Pancreas (tissue), 10 donors: Measurements from ENCODE around the gene DOCK10. TPM values are rescaled to one million over a fixed set of nuclear protein-coding genes. Genes with fewer than 3 reads are reported as not detected.

Source experiments
- ATAC-seq, 4 donors: fragments of 200-7000 bp; cut with Tn5 transposase; one replicate each; pipeline versions ENCODE4 v1.8.0 to v1.9.1; 2020; ENCODE audit warnings: mild to moderate bottlenecking in 4 of 4, moderate library complexity in 4 of 4
- DNase-seq, 6 donors: peaks; one replicate each; pipeline ENCODE4 v3.0.0-alpha.2; 2020
- FAIRE-seq: peaks from 2 replicates; lab custom pipeline; 2012; peaks lifted over from hg19 to GRCh38; lab: Jason Lieb, UNC
- H3K27ac ChIP-seq, 4 donors: fragments of 200-600 bp; sonication (generic); 1 replicate in 3 of 4; 2 replicates in 1 of 4; pipeline versions ENCODE4 v1.5.0 to v1.8.0; 2020
- H3K27me3 ChIP-seq, 4 donors: fragments of 200-600 bp; one replicate each; pipeline ENCODE4 v1.8.0; 2021
- H3K36me3 ChIP-seq, 3 donors: fragments of 200-600 bp; sonication (generic) in 1 of 3; one replicate each; pipeline versions ENCODE4 v1.5.0 to v1.8.0; 2020 to 2021
- H3K4me1 ChIP-seq, 3 donors: fragments of 200-600 bp; one replicate each; pipeline ENCODE4 v1.8.0; 2021
- H3K4me3 ChIP-seq, 4 donors: fragments of 200-600 bp; sonication (generic) in 2 of 4; one replicate each; pipeline versions ENCODE4 v1.5.0 to v1.8.0; 2020 to 2021
- H3K9me3 ChIP-seq, 4 donors: fragments of 200-600 bp; one replicate each; pipeline ENCODE4 v1.8.0; 2021
- WGBS, 2 donors: extraction: QIAGEN DNeasy Blood & Tissue Kit; methylation state at CpG; one replicate each; pipeline ENCODE4 v1.1.7; 2013; 5-methylcytosine and 5-hydroxymethylcytosine counted together
- intact Hi-C, 3 donors: fragments of 100-400 bp; cut with DNase I; formaldehyde crosslinking; loops; one replicate each; pipeline versions ENCODE4 v1.11.1 to v1.14.2; 2022
- polyA plus RNA-seq, 2 donors: library from polyadenylated mRNA; stranded (reverse); fragments of 200-250 nt; gene quantifications; one replicate each; pipeline ENCODE4 v1.2.3, GENCODE V29; 2013
- total RNA-seq, 6 donors: library from RNA; stranded (reverse); fragmentation: NEBNext Ultra II Directional in 4 of 6; extraction: Animal tissue kit (Norgen Biotek cat#: 25700) in 4 of 6; gene quantifications; one replicate each; pipeline versions ENCODE4 v1.2.1 to v1.2.4, GENCODE V29; 2021 to 2023
- TF ChIP-seq, protein P1 (sequence below), 4 donors: fragments of 200-600 bp; sonication (generic) in 3 of 4; IDR thresholded peaks; one replicate each; pipeline versions ENCODE4 v1.5.0 to v1.8.0; 2021; ENCODE audit warnings: antibody characterized with exemption in 4 of 4
- donor health status: healthy with polysubstance abuse.
- donor health status: DM: no; HTN: no; CAD: no; lungs with moderate emphysema.
- donor health status: DM: no; HTN: no; CAD: no.
- donor health status: control.
- donor health status: control.
- donor health status: Bipolar disorder and iron deficiency.
- donor health status: DM: yes; HTN: yes; CAD: no.
- donor health status: DM: no; HTN: no; CAD: no.
- donor health status: DM: no; HTN: no; CAD: no.
- donor health status: DM: yes; HTN: yes; CAD: no.

Gene DOCK10
- total and polyA plus RNA-seq, 8 donors: 0.95 to 16.3 (median 2.7) TPM

DNA sequence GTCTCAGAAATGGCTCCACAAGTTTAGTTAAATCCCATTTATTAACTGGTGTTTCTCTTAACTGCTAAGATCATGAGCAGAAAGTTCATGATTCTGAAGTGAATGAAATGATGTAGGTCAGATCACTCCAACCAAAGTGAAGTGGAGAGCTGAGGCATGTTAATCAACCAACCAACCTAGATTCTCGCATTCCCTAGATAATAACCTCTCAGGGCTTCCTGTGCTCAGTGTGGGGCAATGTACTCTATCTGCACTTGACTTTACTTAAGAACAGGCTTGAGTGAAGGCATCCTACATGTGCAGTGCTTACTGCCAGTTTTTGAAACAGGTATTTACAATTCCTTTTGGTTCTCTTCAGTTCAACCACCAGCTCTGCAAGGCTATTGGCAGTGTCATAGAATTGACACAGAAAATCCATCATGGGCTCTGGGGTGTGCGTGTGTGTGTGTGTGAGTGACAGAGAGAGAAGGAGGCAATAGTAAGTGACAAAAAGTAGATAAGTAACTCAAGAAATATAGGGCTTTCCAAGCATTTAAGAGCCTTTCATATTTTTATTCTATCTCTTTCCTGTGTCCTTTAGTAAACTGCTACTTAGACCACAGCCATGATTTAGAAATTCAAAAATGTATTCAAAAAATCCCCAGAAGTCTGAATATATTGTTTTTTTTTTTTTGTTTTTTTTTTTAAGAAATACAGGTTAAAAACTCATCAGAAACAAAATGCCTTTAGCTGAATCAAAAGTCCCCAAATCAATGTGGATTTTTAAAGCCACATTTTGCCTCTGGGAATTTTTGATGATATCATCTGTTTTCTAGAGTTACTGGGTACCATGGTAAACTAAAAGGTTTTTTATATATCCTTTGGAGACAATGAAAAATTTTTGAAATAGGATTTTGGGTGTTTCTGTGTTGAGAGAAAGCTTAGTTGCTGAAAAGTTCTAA, 28.6 kb downstream of the DOCK10 start:
- H3K27me3 ChIP-seq: no peaks in the 10 kb centered on the region
- no peak for DNase-seq
- no peak for ATAC-seq
- H3K4me1 ChIP-seq: peaks cover 0 to 9% (median 4%) of the 10 kb centered on the region in 3 donors
- WGBS, 2 donors: 49 to 57% methylated on average over 2 of the region's 2 CpGs
- FAIRE-seq: no peak
- H3K4me3 ChIP-seq: no peak overlapping the region
- TF ChIP-seq, protein P1, sequence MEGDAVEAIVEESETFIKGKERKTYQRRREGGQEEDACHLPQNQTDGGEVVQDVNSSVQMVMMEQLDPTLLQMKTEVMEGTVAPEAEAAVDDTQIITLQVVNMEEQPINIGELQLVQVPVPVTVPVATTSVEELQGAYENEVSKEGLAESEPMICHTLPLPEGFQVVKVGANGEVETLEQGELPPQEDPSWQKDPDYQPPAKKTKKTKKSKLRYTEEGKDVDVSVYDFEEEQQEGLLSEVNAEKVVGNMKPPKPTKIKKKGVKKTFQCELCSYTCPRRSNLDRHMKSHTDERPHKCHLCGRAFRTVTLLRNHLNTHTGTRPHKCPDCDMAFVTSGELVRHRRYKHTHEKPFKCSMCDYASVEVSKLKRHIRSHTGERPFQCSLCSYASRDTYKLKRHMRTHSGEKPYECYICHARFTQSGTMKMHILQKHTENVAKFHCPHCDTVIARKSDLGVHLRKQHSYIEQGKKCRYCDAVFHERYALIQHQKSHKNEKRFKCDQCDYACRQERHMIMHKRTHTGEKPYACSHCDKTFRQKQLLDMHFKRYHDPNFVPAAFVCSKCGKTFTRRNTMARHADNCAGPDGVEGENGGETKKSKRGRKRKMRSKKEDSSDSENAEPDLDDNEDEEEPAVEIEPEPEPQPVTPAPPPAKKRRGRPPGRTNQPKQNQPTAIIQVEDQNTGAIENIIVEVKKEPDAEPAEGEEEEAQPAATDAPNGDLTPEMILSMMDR (IDR thresholded peaks at IDR 0.05): no peak
- no peaks in the 10 kb centered on the region for H3K36me3 ChIP-seq
- no peak overlapping the region for H3K27ac ChIP-seq
- intact Hi-C loops: no loop called here
- H3K9me3 ChIP-seq: no peaks in the 10 kb centered on the region

DNA sequence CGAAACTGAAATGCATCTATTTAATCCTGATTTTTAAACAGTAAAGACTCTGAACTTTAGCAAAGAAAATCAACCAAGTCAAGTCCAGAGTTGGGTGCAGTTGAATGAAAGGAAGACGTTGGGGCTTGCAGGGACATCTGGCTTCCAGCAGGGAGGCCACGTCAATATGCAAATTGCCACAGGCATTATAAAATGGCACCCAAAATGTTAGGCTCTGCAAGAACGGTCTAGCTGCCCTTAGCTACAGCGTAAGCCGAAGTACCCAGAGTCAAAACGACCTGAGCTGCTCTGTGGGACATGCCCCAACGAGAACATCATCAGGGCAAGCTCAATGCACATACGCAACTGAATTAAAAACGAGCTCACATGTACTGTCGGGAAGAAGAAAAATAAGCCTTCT, 30.7 kb downstream of the DOCK10 start:
- intact Hi-C loops: no loop called here
- FAIRE-seq: no peak

DNA sequence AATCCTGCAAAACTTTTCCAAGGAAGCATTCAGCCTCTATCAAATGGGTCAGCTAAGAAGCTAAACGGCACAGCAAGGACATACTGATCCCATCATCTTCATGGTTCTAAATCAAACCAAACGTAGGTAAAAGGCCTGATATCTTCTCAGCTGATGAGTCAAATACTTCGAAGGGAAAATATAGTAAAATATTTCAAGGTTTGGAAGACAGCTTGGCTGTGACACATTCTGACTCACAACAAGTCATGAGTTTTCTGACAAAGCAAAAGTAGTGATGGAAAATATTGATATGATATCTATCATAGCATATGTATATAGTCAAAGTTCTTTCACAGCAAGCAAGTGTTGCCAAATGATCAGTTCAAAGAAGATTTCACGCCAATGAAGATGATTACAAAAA, 31.5 kb downstream of the DOCK10 start:
- WGBS, 2 donors: 72 to 76% methylated on average over 4 of the region's 4 CpGs
- Histone ChIP-seq H3K4me3 (no peak overlapping the region), H3K27ac (no peak overlapping the region), H3K4me1 (no peaks in the 10 kb centered on the region), H3K27me3 (no peaks in the 10 kb centered on the region), H3K36me3 (no peaks in the 10 kb centered on the region), H3K9me3 (no peaks in the 10 kb centered on the region)
- TF ChIP-seq, protein P1 (IDR thresholded peaks at IDR 0.05): no peak
- intact Hi-C loops: no loop called here
- FAIRE-seq: no peak
- DNase-seq: no peak
- no peak for ATAC-seq

More for the DNA sequence above, 30.7 kb downstream of the DOCK10 start:
- Histone ChIP-seq H3K36me3 (no peaks in the 10 kb centered on the region), H3K27ac (no peak overlapping the region), H3K27me3 (no peaks in the 10 kb centered on the region), H3K4me1 (no peaks in the 10 kb centered on the region), H3K4me3 (no peak overlapping the region), H3K9me3 (no peaks in the 10 kb centered on the region)
- TF ChIP-seq, protein P1 (IDR thresholded peaks at IDR 0.05): no peak
- ATAC-seq (no peak), DNase-seq (no peak)
- WGBS, 2 donors: 79 to 81% methylated on average over 11 of the region's 11 CpGs

DNA sequence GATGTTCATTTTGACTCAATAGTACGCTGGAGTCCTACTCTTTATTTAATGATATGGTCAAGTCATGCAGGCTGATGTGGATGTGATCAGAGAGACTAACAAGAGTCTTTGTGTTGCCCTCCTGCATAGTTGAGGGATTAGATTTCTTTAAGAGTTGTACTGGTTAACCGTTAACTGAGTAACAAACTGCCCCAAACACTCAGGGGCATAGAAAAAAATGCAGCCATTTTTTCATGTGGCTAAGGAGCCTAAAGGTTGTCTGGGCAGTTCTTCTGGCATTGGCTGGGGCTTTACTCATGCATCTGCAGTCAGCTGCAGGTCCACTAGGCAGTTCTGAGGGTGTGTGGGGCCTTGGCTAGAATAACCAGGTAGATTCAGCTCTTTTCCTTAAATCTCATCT, 32.5 kb downstream of the DOCK10 start:
- H3K4me3 ChIP-seq: no peak overlapping the region
- no peaks in the 10 kb centered on the region for H3K27me3 ChIP-seq
- WGBS, 2 donors: 59 to 64% methylated on average over 2 of the region's 2 CpGs
- H3K4me1 ChIP-seq: no peaks in the 10 kb centered on the region
- H3K9me3 ChIP-seq: no peaks in the 10 kb centered on the region
- DNase-seq (no peak), FAIRE-seq (no peak), ATAC-seq (peak in 1 of 4 donors; percentile 22)
- TF ChIP-seq, protein P1 (IDR thresholded peaks at IDR 0.05): no peak
- intact Hi-C loops: no loop called here
- H3K36me3 ChIP-seq: no peaks in the 10 kb centered on the region
- H3K27ac ChIP-seq: no peak overlapping the region

DNA sequence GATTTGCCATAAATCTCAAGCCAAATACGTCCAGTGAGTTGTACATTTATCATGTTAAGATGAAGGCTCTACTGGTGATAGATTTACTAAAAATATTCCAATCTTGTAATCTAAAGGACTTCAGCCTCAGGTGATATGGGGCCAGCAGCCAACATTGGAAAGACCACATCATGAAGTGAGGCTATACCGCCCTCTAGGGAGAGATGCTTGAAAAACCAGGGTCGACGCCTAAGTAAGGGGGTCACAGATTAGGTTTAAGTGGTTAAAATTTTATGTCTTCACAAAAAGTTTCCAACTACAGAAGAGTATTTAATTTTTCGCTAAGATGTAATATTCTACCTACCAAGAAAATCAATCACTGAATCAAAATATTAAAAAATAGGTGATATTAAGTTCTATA, 33.3 kb downstream of the DOCK10 start:
- Histone ChIP-seq H3K36me3 (no peaks in the 10 kb centered on the region), H3K27ac (no peak overlapping the region), H3K27me3 (no peaks in the 10 kb centered on the region), H3K4me3 (no peak overlapping the region), H3K4me1 (no peaks in the 10 kb centered on the region), H3K9me3 (no peaks in the 10 kb centered on the region)
- intact Hi-C loops: no loop called here
- TF ChIP-seq, protein P1 (IDR thresholded peaks at IDR 0.05): no peak
- no peak for DNase-seq
- ATAC-seq: peak in 1 of 4 donors; percentile 37
- WGBS, 2 donors: 50 to 53% methylated on average over 5 of the region's 5 CpGs
- FAIRE-seq: no peak
